Osteoblast (primary cell): ENCODE data around the gene UNC5A. TPM values are rescaled to one million over a fixed set of nuclear protein-coding genes. Genes with fewer than 3 reads are reported as not detected.

Source experiments
- DNase-seq: peaks from one replicate; pipeline ENCODE4 v3.0.0; 2011; ENCODE audit warnings: low spot score, mixed read lengths; ENCODE audit not compliant: insufficient read length; ENCODE audit errors: missing footprints
- H2AFZ ChIP-seq: 2 replicates; pipeline ENCODE4 v1.6.0; 2011; ENCODE audit warnings: mild to moderate bottlenecking, low read length
- H3K27ac ChIP-seq: 2 replicates; pipeline ENCODE4 v1.5.1; 2011; ENCODE audit warnings: mild to moderate bottlenecking, low read depth, low read length, moderate library complexity
- H3K27me3 ChIP-seq: 2 replicates; pipeline ENCODE4 v1.6.0; 2012; ENCODE audit warnings: mild to moderate bottlenecking, control low read depth, inconsistent platforms, low read length, moderate library complexity; ENCODE audit not compliant: insufficient read depth
- H3K36me3 ChIP-seq: 2 replicates; pipeline ENCODE4 v1.5.1; 2011; ENCODE audit warnings: mild to moderate bottlenecking, low read length, control low read depth, moderate library complexity; ENCODE audit not compliant: insufficient read depth
- H3K4me1 ChIP-seq: 2 replicates; pipeline ENCODE4 v1.5.1; 2011; ENCODE audit warnings: mild to moderate bottlenecking, low read length, control low read depth, moderate library complexity; ENCODE audit not compliant: insufficient read depth
- H3K4me2 ChIP-seq: 2 replicates; pipeline ENCODE4 v1.6.0; 2011; ENCODE audit warnings: mild to moderate bottlenecking, low read length; ENCODE audit not compliant: insufficient read depth
- H3K4me3 ChIP-seq: fragments of 200-600 bp; sonication (generic); 3 replicates; pipeline ENCODE4 v1.5.1; 2012; ENCODE audit warnings: mild to moderate bottlenecking, low read length, inconsistent platforms; ENCODE audit not compliant: insufficient read depth
- H3K79me2 ChIP-seq: 2 replicates; pipeline ENCODE4 v1.6.0; 2012; ENCODE audit warnings: mild to moderate bottlenecking, low read length, control low read depth, inconsistent platforms; ENCODE audit not compliant: insufficient read depth
- H3K9me3 ChIP-seq: 2 replicates; pipeline ENCODE4 v1.5.1; 2011; ENCODE audit warnings: low read depth, low read length, control low read depth
- H4K20me1 ChIP-seq: 2 replicates; pipeline ENCODE4 v1.6.0; 2012; ENCODE audit warnings: mild to moderate bottlenecking, low read length, control low read depth; ENCODE audit not compliant: insufficient read depth
- total RNA-seq: library from RNA; depleted of rRNA; stranded (reverse); fragments of >200 nt; gene quantifications from 2 replicates; pipeline ENCODE4 v1.2.3, GENCODE V29; 2012
- TF ChIP-seq, protein P1 (sequence below): IDR thresholded peaks from 2 replicates; pipeline ENCODE4 v1.5.1; 2011; ENCODE audit warnings: mild to moderate bottlenecking, low read depth, low read length, moderate library complexity; ENCODE audit errors: extremely low read depth

The UNC5A gene
- total RNA-seq, 1 donor = not detected

DNA sequence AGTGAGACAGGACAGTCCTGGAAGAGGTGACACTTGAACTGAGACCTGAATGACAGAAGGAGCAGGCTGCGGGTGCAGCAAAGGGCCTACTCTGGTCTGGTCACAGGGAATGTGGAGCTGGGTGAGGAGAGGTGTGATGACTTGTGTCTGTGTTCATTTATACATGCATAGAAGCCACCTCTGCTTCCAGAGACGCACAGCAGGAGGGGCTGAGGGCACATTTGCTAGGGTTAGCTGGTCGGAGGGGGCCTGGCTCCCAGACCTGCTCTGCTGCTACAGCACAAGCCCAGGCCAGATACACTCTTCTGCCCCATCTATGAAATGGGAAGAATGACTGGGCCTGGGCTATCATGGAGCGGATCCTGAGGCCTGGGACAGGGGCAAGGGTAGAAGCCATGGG lies 15.6 kb downstream of the UNC5A start:
- no peak overlapping the region for H3K27ac ChIP-seq
- peaks cover 8% of the 10 kb centered on the region for H3K27me3 ChIP-seq
- TF ChIP-seq, protein P1, sequence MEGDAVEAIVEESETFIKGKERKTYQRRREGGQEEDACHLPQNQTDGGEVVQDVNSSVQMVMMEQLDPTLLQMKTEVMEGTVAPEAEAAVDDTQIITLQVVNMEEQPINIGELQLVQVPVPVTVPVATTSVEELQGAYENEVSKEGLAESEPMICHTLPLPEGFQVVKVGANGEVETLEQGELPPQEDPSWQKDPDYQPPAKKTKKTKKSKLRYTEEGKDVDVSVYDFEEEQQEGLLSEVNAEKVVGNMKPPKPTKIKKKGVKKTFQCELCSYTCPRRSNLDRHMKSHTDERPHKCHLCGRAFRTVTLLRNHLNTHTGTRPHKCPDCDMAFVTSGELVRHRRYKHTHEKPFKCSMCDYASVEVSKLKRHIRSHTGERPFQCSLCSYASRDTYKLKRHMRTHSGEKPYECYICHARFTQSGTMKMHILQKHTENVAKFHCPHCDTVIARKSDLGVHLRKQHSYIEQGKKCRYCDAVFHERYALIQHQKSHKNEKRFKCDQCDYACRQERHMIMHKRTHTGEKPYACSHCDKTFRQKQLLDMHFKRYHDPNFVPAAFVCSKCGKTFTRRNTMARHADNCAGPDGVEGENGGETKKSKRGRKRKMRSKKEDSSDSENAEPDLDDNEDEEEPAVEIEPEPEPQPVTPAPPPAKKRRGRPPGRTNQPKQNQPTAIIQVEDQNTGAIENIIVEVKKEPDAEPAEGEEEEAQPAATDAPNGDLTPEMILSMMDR = no peak
- no peaks in the 10 kb centered on the region for H3K36me3 ChIP-seq
- no peaks in the 10 kb centered on the region for H4K20me1 ChIP-seq
- H2AFZ ChIP-seq = no peak overlapping the region
- no peak overlapping the region for H3K4me2 ChIP-seq
- no peaks in the 10 kb centered on the region for H3K4me1 ChIP-seq
- H3K4me3 ChIP-seq = no peak overlapping the region
- no peaks in the 10 kb centered on the region for H3K79me2 ChIP-seq
- DNase-seq = no peak
- H3K9me3 ChIP-seq = no peaks in the 10 kb centered on the region

DNA sequence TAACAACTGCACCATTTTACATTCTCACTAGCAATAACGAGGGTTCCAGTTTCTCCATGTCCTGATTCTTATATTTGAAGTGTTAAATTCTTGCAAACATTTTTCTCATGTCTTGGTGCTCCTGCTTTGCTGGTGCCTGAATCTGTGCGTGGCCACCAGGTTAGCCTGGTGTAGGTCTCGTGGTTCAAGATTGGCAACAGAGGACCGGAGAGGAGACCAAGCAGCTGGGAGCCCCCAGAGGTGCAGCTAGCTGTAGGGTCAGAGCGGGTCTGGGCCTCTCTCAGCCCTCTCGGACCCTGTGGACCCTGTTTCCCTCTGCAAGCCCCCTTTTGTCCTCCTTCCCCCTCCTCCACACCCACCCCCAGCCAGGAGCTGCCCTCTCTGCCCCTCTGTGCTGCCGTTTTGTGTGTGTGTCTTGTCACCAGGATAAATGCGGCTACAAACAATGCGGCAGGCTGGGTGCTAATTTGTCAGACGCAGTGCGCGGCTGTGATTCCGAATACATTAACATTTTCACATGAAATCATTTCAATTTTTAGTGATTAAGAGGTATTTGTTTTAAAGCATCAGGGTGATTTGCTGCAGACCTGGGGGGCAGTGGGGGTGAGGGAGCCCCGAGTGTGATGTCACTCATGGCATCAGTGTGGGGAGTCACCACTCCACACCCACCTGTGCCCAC lies 17.5 kb downstream of the UNC5A start:
- no peak overlapping the region for H3K27ac ChIP-seq
- H3K4me1 ChIP-seq = no peaks in the 10 kb centered on the region
- DNase-seq = no peak
- H2AFZ ChIP-seq = no peak overlapping the region
- H3K36me3 ChIP-seq = no peaks in the 10 kb centered on the region
- H3K9me3 ChIP-seq = no peaks in the 10 kb centered on the region
- H3K27me3 ChIP-seq = peaks cover 5% of the 10 kb centered on the region
- TF ChIP-seq, protein P1 = no peak
- no peak overlapping the region for H3K4me3 ChIP-seq
- no peak overlapping the region for H3K4me2 ChIP-seq
- H3K79me2 ChIP-seq = no peaks in the 10 kb centered on the region
- H4K20me1 ChIP-seq = no peaks in the 10 kb centered on the region

DNA sequence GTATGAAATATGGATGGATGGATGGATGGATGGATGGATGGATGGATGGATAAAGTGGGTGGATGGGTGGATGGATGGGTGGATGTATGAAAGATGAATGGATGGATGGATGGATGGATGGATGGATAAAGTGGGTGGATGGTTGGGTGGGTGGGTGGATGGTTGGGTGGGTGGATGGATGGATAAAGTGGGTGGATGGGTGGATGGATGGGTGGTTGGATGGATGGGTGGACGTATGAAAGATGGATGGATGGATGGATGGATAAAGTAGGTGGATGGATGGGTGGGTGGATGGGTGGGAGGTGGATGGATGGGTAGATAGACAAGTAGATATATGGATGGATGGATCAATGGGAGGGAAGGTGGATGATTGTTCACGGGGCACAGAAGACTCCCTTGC lies 19.0 kb downstream of the UNC5A start:
- Histone ChIP-seq H3K27me3 (no peaks in the 10 kb centered on the region), H3K4me1 (no peaks in the 10 kb centered on the region), H3K9me3 (no peaks in the 10 kb centered on the region), H2AFZ (no peak overlapping the region), H3K36me3 (no peaks in the 10 kb centered on the region), H3K79me2 (no peaks in the 10 kb centered on the region), H4K20me1 (no peaks in the 10 kb centered on the region), H3K4me3 (no peak overlapping the region), H3K27ac (no peak overlapping the region), H3K4me2 (no peak overlapping the region)
- no peak for DNase-seq
- TF ChIP-seq, protein P1 = no peak

DNA sequence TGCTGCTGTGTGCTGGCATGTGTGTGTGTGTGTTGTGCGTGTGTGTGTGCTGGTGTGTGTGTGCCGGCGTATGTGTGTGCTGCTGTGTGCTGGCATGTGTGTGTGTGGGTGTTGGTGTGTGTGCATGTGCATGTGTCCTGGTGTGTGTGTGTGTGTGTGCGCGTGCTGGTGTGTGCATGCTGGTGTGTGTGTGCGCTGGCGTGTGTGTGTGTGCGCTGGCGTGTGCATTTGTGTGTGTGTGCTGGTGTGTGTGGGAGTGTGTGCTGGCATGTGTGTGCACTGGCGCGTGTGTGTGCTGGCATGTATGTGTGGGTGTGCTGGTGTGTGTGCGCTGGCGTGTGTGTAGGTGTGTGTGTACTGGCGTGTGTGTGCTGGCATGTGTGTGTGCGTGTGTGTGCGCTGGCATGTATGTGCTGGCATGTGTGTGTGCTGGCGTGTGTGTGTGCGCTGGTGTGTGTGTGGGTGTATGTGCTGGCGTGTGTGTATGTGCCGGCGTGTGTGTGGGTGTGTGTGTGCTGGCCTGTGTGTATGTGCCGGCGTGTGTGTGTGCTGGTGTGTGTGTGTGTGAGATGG lies 20.1 kb downstream of the UNC5A start:
- DNase-seq = no peak
- no peaks in the 10 kb centered on the region for H3K4me1 ChIP-seq
- no peak overlapping the region for H3K4me2 ChIP-seq
- H3K36me3 ChIP-seq = no peaks in the 10 kb centered on the region
- H2AFZ ChIP-seq = no peak overlapping the region
- H3K27ac ChIP-seq = no peak overlapping the region
- TF ChIP-seq, protein P1 = no peak
- H4K20me1 ChIP-seq = no peaks in the 10 kb centered on the region
- H3K4me3 ChIP-seq = no peak overlapping the region
- no peaks in the 10 kb centered on the region for H3K79me2 ChIP-seq
- no peaks in the 10 kb centered on the region for H3K27me3 ChIP-seq
- H3K9me3 ChIP-seq = no peaks in the 10 kb centered on the region
